H1 (cell line): Measurements from ENCODE around the gene PSORS1C1. TPM values are rescaled to one million over a fixed set of nuclear protein-coding genes. Genes with fewer than 3 reads are reported as not detected.
A peak's percentile ranks its signal among the peaks of the same experiment; 100 is the strongest.

Experiments
- CTCF ChIA-PET: fragments of 300-600 bp; sonication (Branson Sonifier 250); formaldehyde crosslinking; loops from one replicate; lab custom pipeline; 2021; ENCODE audit not compliant: partially characterized antibody; lab: Charles Lee
- POLR2A ChIA-PET: fragments of 300-600 bp; sonication (Branson Sonifier 250); formaldehyde crosslinking; loops from one replicate; lab custom pipeline; 2021; ENCODE audit warnings: inconsistent platforms; ENCODE audit not compliant: partially characterized antibody; lab: Charles Lee
- DNase-seq, 2 experiments: peaks; one replicate each; pipeline versions ENCODE4 v3.0.0 to v3.0.0-alpha.2; 2010 to 2022; ENCODE audit warnings: low spot score in 2 of 2, low read depth in 1 of 2, mixed read lengths in 1 of 2
- FAIRE-seq: peaks from 2 replicates; lab custom pipeline; 2011; peaks lifted over from hg19 to GRCh38; lab: Jason Lieb, UNC
- H2AFZ ChIP-seq: 2 replicates; pipeline ENCODE4 v1.8.1; 2012; ENCODE audit warnings: low read length, inconsistent platforms
- H2AK5ac ChIP-seq: 2 replicates; pipeline ENCODE4 v1.6.1; 2013; ENCODE audit warnings: low read depth, low read length
- H2BK120ac ChIP-seq: replicated peaks from 2 replicates; pipeline ENCODE3; 2013; ENCODE audit warnings: low read depth, low read length, inconsistent platforms
- H2BK12ac ChIP-seq: 2 replicates; pipeline ENCODE4 v1.6.1; 2013; ENCODE audit warnings: low read depth, low read length
- H2BK15ac ChIP-seq: 2 replicates; pipeline ENCODE4 v1.6.1; 2013; ENCODE audit warnings: low read length
- H2BK20ac ChIP-seq: 2 replicates; pipeline ENCODE4 v1.6.1; 2013; ENCODE audit warnings: low read length
- H2BK5ac ChIP-seq: 2 replicates; pipeline ENCODE4 v1.6.1; 2013; ENCODE audit warnings: low read depth, low read length
- H3K14ac ChIP-seq: 2 replicates; pipeline ENCODE4 v1.6.1; 2013; ENCODE audit warnings: inconsistent platforms; ENCODE audit not compliant: insufficient read length
- H3K18ac ChIP-seq: 2 replicates; pipeline ENCODE4 v1.6.1; 2013; ENCODE audit warnings: low read length; ENCODE audit errors: extremely low read depth
- H3K23ac ChIP-seq: 2 replicates; pipeline ENCODE4 v1.6.1; 2013; ENCODE audit warnings: inconsistent platforms; ENCODE audit not compliant: insufficient read length
- H3K23me2 ChIP-seq: 2 replicates; pipeline ENCODE4 v1.6.1; 2013; ENCODE audit warnings: low read depth, low read length
- H3K27ac ChIP-seq: 2 replicates; pipeline ENCODE4 v1.6.1; 2011; ENCODE audit warnings: low read depth, low read length, inconsistent platforms
- H3K27me3 ChIP-seq, 4 experiments: replicated peaks in 1 of 4; 1 replicate in 1 of 4; 2 replicates in 3 of 4; pipeline versions ENCODE4 v1.6.1 to v1.8.1; 2011 to 2013; ENCODE audit warnings: low read length in 3 of 4, mild to moderate bottlenecking in 3 of 4, inconsistent platforms in 2 of 4, mixed read lengths in 2 of 4, moderate library complexity in 1 of 4; ENCODE audit not compliant: control insufficient read depth in 3 of 4, insufficient read depth in 3 of 4; ENCODE audit errors: extremely low read depth in 1 of 4
- H3K36me3 ChIP-seq, 4 experiments: 2 replicates each; pipeline versions ENCODE4 v1.6.1 to v1.8.1; 2011 to 2013; ENCODE audit warnings: mild to moderate bottlenecking in 4 of 4, low read length in 3 of 4, moderate library complexity in 2 of 4, control low read depth in 1 of 4, inconsistent platforms in 1 of 4; ENCODE audit not compliant: insufficient read depth in 4 of 4, control insufficient read depth in 2 of 4
- H3K4ac ChIP-seq: replicated peaks from 2 replicates; pipeline ENCODE3; 2013; ENCODE audit warnings: low read length, low read depth, mixed read lengths, inconsistent platforms; ENCODE audit not compliant: insufficient read length
- H3K4me1 ChIP-seq, 4 experiments: replicated peaks in 1 of 4; 1 replicate in 1 of 4; 2 replicates in 3 of 4; pipeline versions ENCODE4 v1.6.1 to v1.8.1; 2011 to 2013; ENCODE audit warnings: low read length in 3 of 4, inconsistent platforms in 2 of 4, mixed read lengths in 1 of 4; ENCODE audit not compliant: insufficient read depth in 4 of 4, control insufficient read depth in 3 of 4
- H3K4me2 ChIP-seq, 2 experiments: 2 replicates each; pipeline versions ENCODE4 v1.6.1 to v1.8.1; 2011 to 2013; ENCODE audit warnings: low read depth in 2 of 2, low read length in 2 of 2, control low read depth in 1 of 2, inconsistent platforms in 1 of 2, mild to moderate bottlenecking in 1 of 2; ENCODE audit not compliant: insufficient read depth in 1 of 2
- H3K4me3 ChIP-seq, 4 experiments: fragments of 200-600, 300-600 bp in 1 of 4; sonication (generic), shearing (Covaris generic), sonication (Bioruptor Twin) in 1 of 4; 2 replicates each; pipeline versions ENCODE4 v1.5.1 to v1.8.1; 2011 to 2016; ENCODE audit warnings: low read length in 4 of 4, low read depth in 3 of 4, control low read depth in 2 of 4, inconsistent platforms in 2 of 4, mild to moderate bottlenecking in 2 of 4, mixed read lengths in 1 of 4, moderate library complexity in 1 of 4; ENCODE audit not compliant: insufficient read depth in 2 of 4; ENCODE audit errors: extremely low read depth in 1 of 4
- H3K56ac ChIP-seq: replicated peaks from 2 replicates; pipeline ENCODE3; 2013; ENCODE audit warnings: low read depth, mild to moderate bottlenecking, mixed read lengths, low read length, inconsistent platforms; ENCODE audit not compliant: insufficient read length
- H3K79me1 ChIP-seq: 2 replicates; pipeline ENCODE4 v1.6.1; 2013; ENCODE audit warnings: low read depth, low read length, control low read depth
- H3K79me2 ChIP-seq, 2 experiments: 2 replicates each; pipeline versions ENCODE4 v1.6.1 to v1.8.1; 2012 to 2013; ENCODE audit warnings: low read length in 2 of 2, mild to moderate bottlenecking in 2 of 2, inconsistent platforms in 1 of 2; ENCODE audit not compliant: insufficient read depth in 2 of 2, control insufficient read depth in 1 of 2
- H3K9ac ChIP-seq, 4 experiments: replicated peaks in 1 of 4; 1 replicate in 1 of 4; 2 replicates in 3 of 4; pipeline versions ENCODE4 v1.6.1 to v1.8.1; 2011 to 2013; ENCODE audit warnings: low read depth in 3 of 4, low read length in 3 of 4, control low read depth in 2 of 4, mild to moderate bottlenecking in 2 of 4, moderate library complexity in 2 of 4, inconsistent platforms in 1 of 4; ENCODE audit errors: extremely low read depth in 1 of 4
- H3K9me3 ChIP-seq, 2 experiments: 2 replicates each; pipeline versions ENCODE4 v1.6.1 to v1.8.1; 2012 to 2013; ENCODE audit warnings: mild to moderate bottlenecking in 2 of 2, moderate library complexity in 2 of 2, control low read depth in 1 of 2, inconsistent platforms in 1 of 2, low read depth in 1 of 2, low read length in 1 of 2, mixed read lengths in 1 of 2; ENCODE audit not compliant: insufficient read depth in 2 of 2
- H4K20me1 ChIP-seq, 2 experiments: replicated peaks in 1 of 2; 2 replicates each; pipeline versions ENCODE3 to v1.8.1; 2011 to 2013; ENCODE audit warnings: inconsistent platforms in 2 of 2, low read length in 2 of 2, mild to moderate bottlenecking in 1 of 2; ENCODE audit not compliant: insufficient read depth in 2 of 2, control insufficient read depth in 1 of 2
- H4K5ac ChIP-seq: 2 replicates; pipeline ENCODE4 v1.6.1; 2013; ENCODE audit warnings: low read length, low read depth, mixed read lengths, inconsistent platforms; ENCODE audit not compliant: insufficient read length
- H4K8ac ChIP-seq: 2 replicates; pipeline ENCODE4 v1.8.0; 2013; ENCODE audit warnings: mild to moderate bottlenecking, moderate library complexity, low read length, inconsistent platforms; ENCODE audit not compliant: insufficient read depth; ENCODE audit errors: extremely low read depth
- H4K91ac ChIP-seq: replicated peaks from 2 replicates; pipeline ENCODE3; 2013; ENCODE audit warnings: low read length, mixed read lengths, inconsistent platforms; ENCODE audit not compliant: insufficient read length
- ASH2L ChIP-seq: fragments of 200-600, 300-600 bp; sonication (generic); IDR thresholded peaks from one replicate; pipeline ENCODE4 v1.7.1; 2017; ENCODE audit warnings: low read length
- CEBPB ChIP-seq: IDR thresholded peaks from 2 replicates; pipeline ENCODE4 v1.6.1; 2012; ENCODE audit warnings: low read depth, low read length
- EZH2 ChIP-seq: fragments of 200-600 bp; sonication (generic); IDR thresholded peaks from 2 replicates; pipeline ENCODE4 v1.7.1; 2012; ENCODE audit warnings: low read depth, mild to moderate bottlenecking, moderate library complexity, low read length, inconsistent platforms; ENCODE audit not compliant: severe bottlenecking
- HDAC2 ChIP-seq, 2 experiments: fragments of 300-600 bp in 1 of 2; sonication (generic) in 1 of 2; IDR thresholded peaks; 2 replicates each; pipeline ENCODE4 v1.6.1; 2011 to 2012; ENCODE audit warnings: low read depth in 2 of 2, low read length in 2 of 2, mild to moderate bottlenecking in 2 of 2, moderate library complexity in 2 of 2, borderline replicate concordance in 1 of 2, inconsistent platforms in 1 of 2
- POU5F1 ChIP-seq: IDR thresholded peaks from 2 replicates; pipeline ENCODE4 v1.6.1; 2011; ENCODE audit warnings: low read depth, mild to moderate bottlenecking, low read length, moderate library complexity
- RNF2 ChIP-seq: fragments of 200-900, 300-1000 bp; sonication (generic); IDR thresholded peaks from 2 replicates; pipeline ENCODE4 v1.7.1; 2016; ENCODE audit warnings: borderline replicate concordance, low read depth, mild to moderate bottlenecking, antibody characterized with exemption, low read length; ENCODE audit not compliant: poor library complexity, severe bottlenecking; ENCODE audit errors: missing control alignments
- RXRA ChIP-seq: IDR thresholded peaks from 2 replicates; pipeline ENCODE4 v1.6.1; 2011; ENCODE audit warnings: low read depth, mild to moderate bottlenecking, low read length, moderate library complexity; ENCODE audit not compliant: insufficient read depth
- SAP30 ChIP-seq: fragments of 300-600 bp; sonication (generic); IDR thresholded peaks from 2 replicates; pipeline ENCODE4 v1.7.1; 2012; ENCODE audit warnings: low read length, moderate library complexity, mild to moderate bottlenecking, inconsistent platforms; ENCODE audit not compliant: insufficient read depth, insufficient replicate concordance
- SIN3A ChIP-seq, 2 experiments: IDR thresholded peaks in 1 of 2; conservative IDR thresholded peaks in 1 of 2; 2 replicates each; pipeline ENCODE4 v1.6.1; 2011 to 2012; ENCODE audit warnings: low read length in 2 of 2, improper control_type of control experiment in 1 of 2, low read depth in 1 of 2, mild to moderate bottlenecking in 1 of 2
- TBP ChIP-seq: IDR thresholded peaks from 2 replicates; pipeline ENCODE4 v1.6.1; 2011; ENCODE audit warnings: low read depth, low read length, improper control_type of control experiment
- TCF12 ChIP-seq: IDR thresholded peaks from 2 replicates; pipeline ENCODE4 v1.6.1; 2011; ENCODE audit warnings: low read depth, mild to moderate bottlenecking, low read length
- YY1 ChIP-seq: IDR thresholded peaks from 2 replicates; pipeline ENCODE4 v1.6.1; 2011; ENCODE audit warnings: low read depth, mild to moderate bottlenecking, low read length
- WGBS, 2 experiments: shearing (Covaris generic) in 1 of 2; methylation state at CpG; one replicate each; pipeline versions ENCODE4 v1.1.6 to v1.1.7; 2013 to 2015; ENCODE audit warnings: low lambda C conversion rate in 2 of 2, mixed read lengths in 2 of 2, inconsistent platforms in 1 of 2, low coverage in 1 of 2, missing lambda C conversion rate in 1 of 2; ENCODE audit not compliant: insufficient replicate concordance in 2 of 2, insufficient coverage in 1 of 2, insufficient read length in 1 of 2; ENCODE audit errors: extremely low coverage in 1 of 2, missing lambda C conversion rate in 1 of 2; 5-methylcytosine and 5-hydroxymethylcytosine counted together
- polyA plus RNA-seq, 7 experiments: library from polyadenylated mRNA; depleted of rRNA in 3 of 7; stranded (reverse) in 5 of 7; unstranded in 2 of 7; fragments of >200 nt in 5 of 7; fragments of 200-250 nt in 2 of 7; gene quantifications; 1 replicate in 5 of 7; 2 replicates in 1 of 7; 4 replicates in 1 of 7; pipeline versions ENCODE4 v1.2.1 to v1.2.3, GENCODE V29; 2011 to 2013; ENCODE audit warnings: missing spikeins in 2 of 7, mixed read lengths in 2 of 7
- total RNA-seq: library from RNA; stranded (reverse); fragmentation: NEBNext Ultra II Directional; extraction: Animal tissue kit (Norgen Biotek cat#: 25700); gene quantifications from 2 replicates; pipeline ENCODE4 v1.2.1, GENCODE V29; 2021

Gene PSORS1C1
- total and polyA plus RNA-seq, 2 of the 8 experiments (the other 6 are each of a cell fraction or from before 2014, with no cell fraction given) = 0.12 to 0.52 TPM

DNA sequence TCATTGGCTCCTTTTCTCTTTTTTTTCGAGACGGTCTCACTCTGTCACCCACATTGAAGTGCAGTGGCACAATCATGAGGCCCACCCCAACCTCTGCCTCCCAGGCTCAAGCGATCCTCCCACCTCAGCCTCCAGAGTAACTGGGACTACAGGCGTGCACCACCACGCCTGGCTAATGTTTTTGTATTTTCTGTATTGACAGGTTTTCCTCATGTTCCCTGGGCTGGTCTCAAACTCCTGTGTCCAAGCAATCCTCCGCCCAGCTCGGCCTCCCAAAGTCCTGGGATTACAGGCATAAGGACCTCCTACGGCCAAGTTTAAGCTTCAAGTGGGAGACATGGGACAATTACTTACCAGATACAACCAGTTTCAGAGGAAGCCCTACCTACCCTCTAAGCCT is 65.3 kb downstream of the PSORS1C1 start:
- 90% methylated on average over 8 of the region's 8 CpGs; no CpG with 5 or more reads in 1 of the 2 experiments for WGBS, 2 experiments
- Histone ChIP-seq H3K14ac (no peak overlapping the region), H2AK5ac (0 out of 2 replicates have a peak overlapping the region, but pooled peaks have one; percentile 33), H4K20me1 (no peaks in the 10 kb centered on the region), H3K4me3 (no peak overlapping the region), H3K9ac (no peak overlapping the region), H3K56ac (no peak overlapping the region), H3K18ac (no peak overlapping the region), H2BK12ac (peak overlapping the region; percentile 68; the same call in 1 of the 2 replicates), H4K91ac (peak overlapping the region; percentile 84), H2AFZ (no peak overlapping the region), H2BK5ac (no peak overlapping the region; the same call in 1 of the 2 replicates), H3K27ac (no peak overlapping the region), H2BK120ac (no peak overlapping the region), H3K4me1 (peaks cover 0 to 12% (median 8%) of the 10 kb centered on the region in 4 experiments; a peak in 5 of 7 replicates), H3K23ac (no peak overlapping the region), H3K4ac (no peak overlapping the region), H2BK15ac (no peak overlapping the region), H3K36me3 (no peaks in the 10 kb centered on the region), H3K4me2 (no peak overlapping the region), H3K9me3 (no peaks in the 10 kb centered on the region; a peak in 1 of 4 replicates), H4K5ac (no peak overlapping the region), H3K79me1 (peaks cover 4% of the 10 kb centered on the region), H2BK20ac (0 out of 2 replicates have a peak overlapping the region, but pooled peaks have one; percentile 23), H3K27me3 (no peaks in the 10 kb centered on the region), H3K23me2 (no peaks in the 10 kb centered on the region), H4K8ac (no peak overlapping the region), H3K79me2 (peaks cover 0 to 14% of the 10 kb centered on the region in 2 experiments; a peak in 2 of 4 replicates)
- CTCF ChIA-PET = interaction anchor here (1.6 kb wide), 1 partner anchor 10 kb away, joined by 3 read pairs; no protein-coding TSS in a partner anchor
- POLR2A ChIA-PET = interaction anchor here (61.6 to 68.5 kb wide), 2 partner anchors 11 to 32 kb away, joined by 2251 read pairs; partner anchors contain the start of genes CCHCR1, CDSN, POU5F1 and PSORS1C1
- no peak for FAIRE-seq
- DNase-seq = no peak
- TF ChIP-seq RXRA (no peak), EZH2 (no peak), ASH2L (no peak), HDAC2 (IDR thresholded peaks at IDR 0.05; ENCODE audit: borderline replicate concordance in 1 of 2, low read depth in 2 of 2, low read length in 2 of 2) (no peak), YY1 (no peak), SAP30 (no peak), CEBPB (no peak), TBP (no peak), TCF12 (no peak), POU5F1 (no peak), RNF2 (no peak), SIN3A (conservative IDR thresholded peaks at IDR 0.05 in 1 of 2, IDR thresholded peaks at IDR 0.05 in 1 of 2; ENCODE audit: low read depth in 1 of 2, low read length in 2 of 2) (no peak)
